HEK293 (cell line): Measurements from ENCODE around the gene TMEM131L.

ENCODE experiments used
- CTCF ChIA-PET: fragments of 350-600 bp; formaldehyde crosslinking; extraction: SDS; loops from one replicate; lab custom pipeline; 2021; ENCODE audit warnings: antibody characterized with exemption; lab: Yijun Ruan, JAX
- POLR2A ChIA-PET: fragments of 300-600 bp; formaldehyde crosslinking; extraction: SDS; loops from one replicate; lab custom pipeline; 2020; ENCODE audit warnings: antibody characterized with exemption, inconsistent platforms; lab: Yijun Ruan, JAX
- H3K27ac ChIP-seq: fragments of 200-500 bp; sonication (Bioruptor generic); 2 replicates; pipeline ENCODE4 v1.5.1; 2014; ENCODE audit warnings: low read depth, low read length, control low read depth, inconsistent platforms; ENCODE audit errors: extremely low read depth
- H3K36me3 ChIP-seq, 2 experiments: fragments of 200-500 bp in 1 of 2; sonication (Bioruptor generic) in 1 of 2; 1 replicate in 1 of 2; 2 replicates in 1 of 2; pipeline ENCODE4 v1.5.1; 2014 to 2017; ENCODE audit warnings: inconsistent platforms in 2 of 2, low read length in 2 of 2; ENCODE audit not compliant: control insufficient read depth in 2 of 2, insufficient read depth in 1 of 2
- H3K4me1 ChIP-seq: fragments of 200-500 bp; sonication (Bioruptor generic); 2 replicates; pipeline ENCODE4 v1.5.1; 2014; ENCODE audit warnings: mild to moderate bottlenecking, low read length, inconsistent platforms; ENCODE audit not compliant: control insufficient read depth, insufficient read depth
- H3K4me3 ChIP-seq: 2 replicates; pipeline ENCODE4 v1.5.1; 2011; ENCODE audit warnings: low read depth, mild to moderate bottlenecking, control low read depth, low read length, moderate library complexity
- H3K9me3 ChIP-seq: fragments of 200-500 bp; sonication (Bioruptor generic); 2 replicates; pipeline ENCODE4 v1.5.1; 2014; ENCODE audit warnings: low read depth, low read length, inconsistent platforms; ENCODE audit not compliant: control insufficient read depth, insufficient read depth
- FEZF1 ChIP-seq: fragments of 450-650 bp; formaldehyde crosslinking; IDR thresholded peaks from 2 replicates; pipeline ENCODE4 v1.5.1; 2016; ENCODE audit warnings: missing biosample characterization, missing genetic modification characterization
- KLF8 ChIP-seq: fragments of 450-650 bp; formaldehyde crosslinking; IDR thresholded peaks from 2 replicates; pipeline ENCODE4 v1.5.1; 2016; ENCODE audit warnings: missing biosample characterization, missing genetic modification characterization
- RBAK ChIP-seq: fragments of 450-650 bp; formaldehyde crosslinking; IDR thresholded peaks from 2 replicates; pipeline ENCODE4 v1.5.1; 2016; ENCODE audit warnings: missing biosample characterization, missing genetic modification characterization
- SP2 ChIP-seq: fragments of 450-650 bp; formaldehyde crosslinking; IDR thresholded peaks from 2 replicates; pipeline ENCODE4 v1.5.1; 2016; ENCODE audit warnings: missing biosample characterization, missing genetic modification characterization
- TSHZ1 ChIP-seq: fragments of 450-650 bp; formaldehyde crosslinking; IDR thresholded peaks from 2 replicates; pipeline ENCODE4 v1.5.1; 2016; ENCODE audit warnings: missing biosample characterization, missing genetic modification characterization, borderline replicate concordance
- ZBTB10 ChIP-seq: fragments of 450-650 bp; formaldehyde crosslinking; IDR thresholded peaks from 2 replicates; pipeline ENCODE4 v1.5.1; 2016; ENCODE audit warnings: missing biosample characterization, missing genetic modification characterization
- ZBTB26 ChIP-seq: fragments of 450-650 bp; formaldehyde crosslinking; optimal IDR thresholded peaks from 2 replicates; pipeline ENCODE3; 2016; ENCODE audit warnings: missing biosample characterization, mild to moderate bottlenecking, missing genetic modification characterization
- ZBTB7A ChIP-seq: fragments of 450-650 bp; formaldehyde crosslinking; IDR thresholded peaks from 2 replicates; pipeline ENCODE4 v1.5.1; 2016; ENCODE audit warnings: low read depth, missing biosample characterization, missing genetic modification characterization
- ZNF10 ChIP-seq: fragments of 450-650 bp; formaldehyde crosslinking; IDR thresholded peaks from 2 replicates; pipeline ENCODE4 v1.5.1; 2017; ENCODE audit warnings: missing biosample characterization, missing genetic modification characterization
- ZNF19 ChIP-seq: fragments of 450-650 bp; formaldehyde crosslinking; IDR thresholded peaks from 2 replicates; pipeline ENCODE4; 2016; ENCODE audit warnings: missing biosample characterization, missing genetic modification characterization, low read depth
- ZNF202 ChIP-seq: fragments of 450-650 bp; formaldehyde crosslinking; IDR thresholded peaks from 2 replicates; pipeline ENCODE4 v1.5.1; 2016; ENCODE audit warnings: missing biosample characterization, missing genetic modification characterization, borderline replicate concordance
- ZNF280C ChIP-seq: fragments of 450-650 bp; formaldehyde crosslinking; IDR thresholded peaks from 2 replicates; pipeline ENCODE4 v1.5.1; 2016; ENCODE audit warnings: missing biosample characterization, missing genetic modification characterization
- ZNF335 ChIP-seq: fragments of 450-650 bp; formaldehyde crosslinking; conservative IDR thresholded peaks from 2 replicates; pipeline ENCODE4 v1.5.1; 2016; ENCODE audit warnings: missing biosample characterization, missing genetic modification characterization
- ZNF341 ChIP-seq: fragments of 450-650 bp; formaldehyde crosslinking; IDR thresholded peaks from 2 replicates; pipeline ENCODE4; 2016; ENCODE audit warnings: low read depth, missing biosample characterization, missing genetic modification characterization
- ZNF449 ChIP-seq: fragments of 450-650 bp; formaldehyde crosslinking; IDR thresholded peaks from 2 replicates; pipeline ENCODE4 v1.5.1; 2017; ENCODE audit warnings: missing biosample characterization, mild to moderate bottlenecking, missing genetic modification characterization, moderate library complexity
- ZNF510 ChIP-seq: fragments of 450-650 bp; formaldehyde crosslinking; IDR thresholded peaks from 2 replicates; pipeline ENCODE4 v1.5.1; 2018; ENCODE audit warnings: mild to moderate bottlenecking, missing genetic modification characterization, missing biosample characterization; ENCODE audit not compliant: insufficient replicate concordance
- ZNF585B ChIP-seq: fragments of 450-650 bp; formaldehyde crosslinking; IDR thresholded peaks from 2 replicates; pipeline ENCODE4 v1.5.1; 2016; ENCODE audit warnings: missing biosample characterization, missing genetic modification characterization
- ZNF626 ChIP-seq: fragments of 450-650 bp; sonication (Bioruptor Pico); formaldehyde crosslinking; IDR thresholded peaks from 2 replicates; pipeline ENCODE4 v1.5.1; 2018; ENCODE audit warnings: missing biosample characterization, missing genetic modification characterization, inconsistent platforms
- ZNF658 ChIP-seq: fragments of 450-650 bp; formaldehyde crosslinking; IDR thresholded peaks from 2 replicates; pipeline ENCODE4; 2016; ENCODE audit warnings: missing biosample characterization, missing genetic modification characterization
- ZSCAN30 ChIP-seq: fragments of 450-650 bp; IDR thresholded peaks from 2 replicates; pipeline ENCODE4 v1.5.1; 2018; ENCODE audit warnings: missing biosample characterization, mild to moderate bottlenecking, missing genetic modification characterization, moderate library complexity
- ZSCAN4 ChIP-seq: fragments of 450-650 bp; formaldehyde crosslinking; IDR thresholded peaks from 2 replicates; pipeline ENCODE4 v1.5.1; 2017; ENCODE audit warnings: missing biosample characterization, missing genetic modification characterization

Gene TMEM131L

DNA sequence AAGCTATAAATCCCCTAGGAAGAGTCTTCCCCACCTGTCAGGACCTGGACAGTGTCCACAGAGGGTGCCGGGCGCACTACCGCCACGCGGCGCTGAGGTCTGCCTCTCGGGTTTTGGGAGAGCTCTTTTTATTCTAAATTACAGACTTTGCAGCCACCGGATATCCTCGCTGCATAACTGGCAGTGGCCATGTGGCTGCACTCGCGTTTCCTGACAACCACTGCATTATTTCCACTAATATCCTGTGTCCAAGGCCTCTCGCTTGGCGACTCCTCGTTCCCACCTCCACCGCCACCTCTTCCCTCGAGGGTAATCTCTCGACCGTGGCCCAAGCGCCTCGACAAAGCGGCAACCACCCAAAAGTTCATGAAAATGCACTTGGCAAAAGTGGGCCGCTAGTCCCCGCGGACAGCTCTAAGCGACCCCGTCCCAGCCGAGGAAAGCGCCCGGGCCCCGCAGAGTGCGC, 512 bp upstream of the TMEM131L start (continued):
- peak; percentile 49 for TF ChIP-seq ZNF335 (tag by site-specific recombination)
- TF ChIP-seq, all 188 proteins: peak for 6

DNA sequence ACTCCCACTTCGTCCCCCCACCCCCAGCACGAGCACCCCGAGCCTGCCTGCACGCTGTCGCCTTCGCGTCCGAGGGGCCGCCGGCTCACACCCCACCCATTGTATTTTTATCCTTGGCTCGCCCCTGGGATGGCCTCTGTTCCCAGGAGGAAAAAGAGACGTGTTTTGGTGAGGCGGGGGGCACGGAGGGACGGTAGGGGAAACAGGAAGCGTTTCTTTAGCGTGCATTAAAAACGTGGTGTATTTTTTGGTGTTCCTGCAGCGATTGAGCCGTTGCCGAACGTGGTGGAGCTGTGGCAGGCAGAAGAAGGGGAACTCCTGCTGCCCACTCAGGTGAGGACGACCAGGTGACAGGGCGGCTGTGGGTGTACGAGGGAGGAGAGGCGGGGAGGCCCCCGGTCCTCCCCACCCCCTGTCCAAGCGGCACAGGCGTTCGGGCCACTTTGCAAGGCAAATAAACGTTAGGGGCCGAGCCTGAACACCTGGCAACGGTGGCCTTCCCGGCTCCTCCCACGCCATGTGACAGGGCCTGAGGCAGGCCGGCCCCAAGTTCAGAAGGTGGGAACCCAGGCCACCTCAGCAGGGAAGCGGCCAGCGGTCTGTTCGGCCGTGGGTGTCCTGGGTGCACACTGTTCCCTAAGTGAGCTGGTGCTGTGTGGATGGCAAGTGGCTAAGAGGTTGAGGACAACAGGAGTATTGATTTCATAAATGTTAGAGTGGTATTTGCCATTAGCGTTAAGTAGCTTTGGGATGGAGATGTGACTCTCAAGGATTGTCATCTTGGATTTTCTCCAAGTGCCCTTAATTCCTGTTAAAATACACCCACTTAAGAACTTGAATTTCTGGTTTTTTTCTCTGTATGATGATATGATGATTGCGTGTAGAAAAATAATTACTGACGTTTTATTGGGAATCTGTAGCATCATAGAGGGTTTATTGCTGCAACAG, 1.1 kb downstream of the TMEM131L start:
- peak overlapping the region; percentile 78 for H3K4me3 ChIP-seq
- no peaks in the 10 kb centered on the region; a peak in 1 of 3 replicates for H3K36me3 ChIP-seq
- POLR2A ChIA-PET: interaction anchor here (0.9 to 2.2 kb wide), 7 partner anchors 19 to 122 kb away, joined by 3 to 10 read pairs (median 4); partner anchors contain the start of gene MND1
- CTCF ChIA-PET: interaction anchor here (0.8 to 1.9 kb wide), 4 partner anchors 18 to 107 kb away, joined by 3 to 8 read pairs (median 6); no protein-coding TSS in a partner anchor
- no peaks in the 10 kb centered on the region for H3K9me3 ChIP-seq
- H3K27ac ChIP-seq: peak overlapping the region; percentile 70; the same call in 1 of the 2 replicates
- H3K4me1 ChIP-seq: 0 out of 2 replicates have a peak, but pooled peaks cover 3% of the 10 kb centered on the region
- TF ChIP-seq TSHZ1 (no peak), ZNF202 (tag by site-specific recombination) (no peak), ZNF626 (tag by site-specific recombination) (no peak), ZNF280C (tag by site-specific recombination) (no peak), RBAK (tag by site-specific recombination) (no peak), ZNF19 (tag by site-specific recombination) (no peak), ZNF585B (tag by site-specific recombination) (no peak), KLF8 (tag by site-specific recombination) (no peak), ZBTB26 (tag by site-specific recombination) (peak; percentile 55), SP2 (tag by site-specific recombination) (peak; percentile 55), ZSCAN4 (tag by site-specific recombination) (no peak), FEZF1 (peak; percentile 78), ZNF449 (tag by site-specific recombination) (no peak), ZBTB10 (tag by site-specific recombination) (no peak), ZNF341 (no peak), ZNF658 (no peak), ZNF510 (tag by site-specific recombination) (no peak), ZSCAN30 (tag by site-specific recombination) (no peak), ZBTB7A (tag by site-specific recombination) (no peak), ZNF10 (tag by site-specific recombination) (0 out of 2 replicates have a peak, but pooled peaks have one; percentile 42)
